Keratinocyte (primary cell): ENCODE data around the gene NCOA6. TPM values are rescaled to one million over a fixed set of nuclear protein-coding genes. Genes with fewer than 3 reads are reported as not detected.

Experiments
- DNase-seq: peaks from one replicate; pipeline ENCODE4 v3.0.0-alpha.2; 2011; ENCODE audit warnings: low read depth, missing footprints, low spot score
- FAIRE-seq: peaks from 2 replicates; lab custom pipeline; 2011; peaks lifted over from hg19 to GRCh38; lab: Jason Lieb, UNC
- H2AFZ ChIP-seq: 2 replicates; pipeline ENCODE4 v1.6.0; 2012; ENCODE audit warnings: low read length, control low read depth, inconsistent platforms; ENCODE audit not compliant: control insufficient read depth
- H3K27ac ChIP-seq: 2 replicates; pipeline ENCODE4 v1.5.1; 2011; ENCODE audit warnings: low read length; ENCODE audit not compliant: control insufficient read depth, insufficient read depth
- H3K27me3 ChIP-seq: 3 replicates; pipeline ENCODE4 v1.6.0; 2011; ENCODE audit warnings: low read length; ENCODE audit not compliant: control insufficient read depth, insufficient read depth; ENCODE audit errors: extremely low read depth
- H3K36me3 ChIP-seq, 2 experiments: 2 replicates in 1 of 2; 3 replicates in 1 of 2; pipeline ENCODE4 v1.5.1; 2011; ENCODE audit warnings: low read length in 2 of 2, mild to moderate bottlenecking in 1 of 2; ENCODE audit not compliant: control insufficient read depth in 2 of 2, insufficient read depth in 2 of 2; ENCODE audit errors: extremely low read depth in 1 of 2
- H3K4me1 ChIP-seq: 3 replicates; pipeline ENCODE4 v1.5.1; 2011; ENCODE audit warnings: low read length; ENCODE audit not compliant: control insufficient read depth, insufficient read depth; ENCODE audit errors: extremely low read depth
- H3K4me2 ChIP-seq: 3 replicates; pipeline ENCODE4 v1.6.0; 2011; ENCODE audit warnings: low read depth, low read length; ENCODE audit not compliant: control insufficient read depth, insufficient read depth; ENCODE audit errors: extremely low read depth
- H3K4me3 ChIP-seq, 3 experiments: fragments of 200-600 bp in 1 of 3; sonication (generic) in 1 of 3; 2 replicates in 2 of 3; 3 replicates in 1 of 3; pipeline ENCODE4 v1.5.1; 2011 to 2016; ENCODE audit warnings: low read length in 3 of 3, mild to moderate bottlenecking in 3 of 3, control low read depth in 2 of 3, inconsistent platforms in 1 of 3, low read depth in 1 of 3, mixed read lengths in 1 of 3, mixed run types in 1 of 3, moderate library complexity in 1 of 3; ENCODE audit not compliant: control insufficient read depth in 2 of 3, insufficient read depth in 2 of 3; ENCODE audit errors: extremely low read depth in 1 of 3
- H3K79me2 ChIP-seq: 2 replicates; pipeline ENCODE4 v1.6.0; 2012; ENCODE audit warnings: low read length; ENCODE audit not compliant: control insufficient read depth, insufficient read depth
- H3K9ac ChIP-seq: 3 replicates; pipeline ENCODE4 v1.6.0; 2011; ENCODE audit warnings: low read length; ENCODE audit not compliant: control insufficient read depth, insufficient read depth; ENCODE audit errors: extremely low read depth
- H3K9me1 ChIP-seq: 3 replicates; pipeline ENCODE4 v1.6.0; 2011; ENCODE audit warnings: low read length; ENCODE audit not compliant: control insufficient read depth, insufficient read depth; ENCODE audit errors: extremely low read depth
- H3K9me3 ChIP-seq: 2 replicates; pipeline ENCODE4 v1.5.1; 2012; ENCODE audit warnings: low read depth, low read length; ENCODE audit not compliant: control insufficient read depth
- H4K20me1 ChIP-seq: 3 replicates; pipeline ENCODE4 v1.6.0; 2011; ENCODE audit warnings: low read length; ENCODE audit not compliant: control insufficient read depth, insufficient read depth; ENCODE audit errors: extremely low read depth
- CTCF ChIP-seq, 3 experiments: IDR thresholded peaks in 1 of 3; conservative IDR thresholded peaks in 1 of 3; optimal IDR thresholded peaks in 1 of 3; 2 replicates in 2 of 3; 3 replicates in 1 of 3; pipeline versions ENCODE3 to v1.5.1; 2011; ENCODE audit warnings: low read length in 3 of 3, mild to moderate bottlenecking in 3 of 3, moderate library complexity in 2 of 3, control low read depth in 1 of 3, inconsistent platforms in 1 of 3; ENCODE audit not compliant: insufficient read depth in 2 of 3; ENCODE audit errors: extremely low read depth in 1 of 3
- EZH2 ChIP-seq: IDR thresholded peaks from one replicate; pipeline ENCODE4 v1.6.1; 2012; ENCODE audit warnings: inconsistent platforms, mild to moderate bottlenecking, low read length, moderate library complexity
- dilution Hi-C: fragments of 300-500 bp; cut with MboI; formaldehyde crosslinking; loops from one replicate; pipeline ENCODE4 v1.7.0; 2020; ENCODE audit warnings: low sequenced_read_pairs; ENCODE audit not compliant: extremely low pct_ligation_motif_present
- polyA plus RNA-seq, 5 experiments: library from polyadenylated mRNA; depleted of rRNA in 3 of 5; stranded (reverse) in 3 of 5; stranded (forward) in 1 of 5; unstranded in 1 of 5; fragments of >200 nt; gene quantifications; 1 replicate in 1 of 5; 2 replicates in 3 of 5; 3 replicates in 1 of 5; pipeline versions ENCODE4 v1.2.1 to v1.2.3, GENCODE V29; 2011 to 2012; ENCODE audit warnings: missing spikeins in 2 of 5, low read depth in 1 of 5, low replicate concordance in 1 of 5

Gene NCOA6
- polyA plus RNA-seq, 1 donor (not counting 4 experiments of a cell fraction or from before 2014, with no cell fraction given), result 13.3 TPM

GRCh38 chr20:34705397-34706301, 119.8 kb downstream of the NCOA6 start:
- H3K4me1 ChIP-seq, result peaks cover 29% of the 10 kb centered on the region
- dilution Hi-C loops, result no loop called here
- H2AFZ ChIP-seq, result no peak overlapping the region
- peak; percentile 38 to 69 (median 50) for TF ChIP-seq CTCF (optimal IDR thresholded peaks at IDR 0.05 in 1 of 3, IDR thresholded peaks at IDR 0.05 in 1 of 3, conservative IDR thresholded peaks at IDR 0.05 in 1 of 3; ENCODE audit: extremely low read depth in 1 of 3, insufficient read depth in 2 of 3, low read length in 3 of 3)
- no peak for TF ChIP-seq EZH2
- no peak overlapping the region for H3K4me3 ChIP-seq
- no peaks in the 10 kb centered on the region for H3K36me3 ChIP-seq
- no peaks in the 10 kb centered on the region for H4K20me1 ChIP-seq
- H3K27me3 ChIP-seq, result peaks cover 4% of the 10 kb centered on the region
- no peaks in the 10 kb centered on the region for H3K9me1 ChIP-seq
- peak overlapping the region; percentile 85 for H3K4me2 ChIP-seq
- H3K9ac ChIP-seq, result no peak overlapping the region
- DNase-seq (no peak), FAIRE-seq (no peak)
- H3K9me3 ChIP-seq, result no peaks in the 10 kb centered on the region
- no peaks in the 10 kb centered on the region for H3K79me2 ChIP-seq
- H3K27ac ChIP-seq, result no peak overlapping the region

GRCh38 chr20:34705008-34705396, 120.4 kb downstream of the NCOA6 start:
- Histone ChIP-seq H4K20me1 (no peaks in the 10 kb centered on the region), H3K9me1 (no peaks in the 10 kb centered on the region), H3K9ac (peak overlapping the region; percentile 70), H3K27me3 (peaks cover 4% of the 10 kb centered on the region), H3K9me3 (no peaks in the 10 kb centered on the region), H2AFZ (peak overlapping the region; percentile 60), H3K4me1 (peaks cover 26% of the 10 kb centered on the region), H3K36me3 (no peaks in the 10 kb centered on the region), H3K79me2 (no peaks in the 10 kb centered on the region), H3K27ac (no peak overlapping the region), H3K4me2 (peak overlapping the region; percentile 85), H3K4me3 (peak overlapping the region; percentile 63 to 75 (median 65))
- DNase-seq (no peak), FAIRE-seq (no peak)
- dilution Hi-C loops, result no loop called here
- TF ChIP-seq EZH2, result no peak
- no peak for TF ChIP-seq CTCF (optimal IDR thresholded peaks at IDR 0.05 in 1 of 3, IDR thresholded peaks at IDR 0.05 in 1 of 3, conservative IDR thresholded peaks at IDR 0.05 in 1 of 3; ENCODE audit: extremely low read depth in 1 of 3, insufficient read depth in 2 of 3, low read length in 3 of 3)
